GM18858 (cell line): ENCODE data around the gene SF3A2.

ENCODE experiments used
- ATAC-seq: cut with Tn5 transposase; IDR thresholded peaks from one replicate; pipeline ENCODE4 v1.9.1; 2021; ENCODE audit not compliant: unreplicated experiment

SF3A2 gene

DNA sequence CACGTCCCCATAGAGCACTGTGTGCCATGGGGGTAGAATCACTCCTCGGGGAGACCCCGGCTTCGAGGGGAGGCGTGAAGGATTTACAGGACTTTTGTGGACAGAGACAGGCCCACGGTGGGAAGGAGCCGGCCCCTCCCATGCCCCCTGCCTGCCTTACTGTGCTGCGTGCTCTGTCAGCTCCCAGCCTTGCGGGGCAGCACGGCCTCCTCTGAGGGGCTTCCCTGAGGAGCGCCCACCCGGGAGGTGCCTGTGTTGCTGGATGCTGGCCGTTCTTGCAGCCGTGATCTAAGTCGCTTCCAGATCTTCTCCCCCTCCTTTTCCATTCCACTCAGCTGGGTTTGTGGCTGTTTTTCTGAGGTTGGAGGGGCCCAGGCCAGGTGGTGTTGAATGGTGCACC lies 29.6 kb upstream of the SF3A2 start:
- ATAC-seq = no peak

DNA sequence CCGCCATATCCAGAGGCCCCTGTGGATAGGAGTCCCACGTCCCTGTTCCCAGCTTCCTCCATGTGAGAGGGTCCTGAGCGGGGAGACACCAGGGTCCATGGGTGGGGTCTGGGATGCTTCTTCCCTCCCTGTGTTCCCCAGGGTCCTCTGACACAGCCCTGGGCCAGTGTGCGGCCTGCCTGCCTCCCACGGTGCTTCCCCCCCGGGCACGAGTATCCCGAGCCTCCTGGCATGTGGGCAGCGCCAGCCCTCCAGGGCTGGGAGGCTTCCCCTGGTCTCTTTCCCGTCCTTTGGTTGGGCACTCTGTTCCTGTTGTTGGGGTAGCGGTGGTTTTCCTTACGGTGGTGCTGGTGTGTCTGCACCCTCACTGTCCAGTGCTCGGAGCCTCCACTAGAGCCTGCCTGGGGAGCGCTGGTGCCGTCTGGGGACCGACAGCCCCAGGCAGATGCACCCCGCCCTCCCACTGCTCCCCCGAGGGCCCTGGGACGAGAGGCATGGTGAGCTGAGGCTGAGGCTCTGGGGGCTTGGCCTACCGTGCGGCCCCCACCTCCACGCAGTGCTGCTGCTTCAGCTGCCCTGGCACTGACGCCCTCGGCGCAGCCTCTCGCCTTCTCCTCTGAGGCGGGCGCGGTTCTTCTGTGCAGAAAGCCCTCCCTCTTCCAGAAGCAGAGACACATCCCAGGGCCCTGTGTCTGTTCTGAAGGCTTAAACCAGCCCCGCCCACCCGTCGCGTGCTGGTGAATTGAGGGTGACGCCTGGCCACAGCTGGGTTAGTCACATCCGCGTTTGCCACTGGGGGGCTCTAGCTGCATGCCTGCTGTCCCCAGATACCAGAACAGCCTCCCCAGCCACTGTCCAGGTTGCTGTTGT lies 28.4 kb upstream of the SF3A2 start:
- ATAC-seq = no peak

DNA sequence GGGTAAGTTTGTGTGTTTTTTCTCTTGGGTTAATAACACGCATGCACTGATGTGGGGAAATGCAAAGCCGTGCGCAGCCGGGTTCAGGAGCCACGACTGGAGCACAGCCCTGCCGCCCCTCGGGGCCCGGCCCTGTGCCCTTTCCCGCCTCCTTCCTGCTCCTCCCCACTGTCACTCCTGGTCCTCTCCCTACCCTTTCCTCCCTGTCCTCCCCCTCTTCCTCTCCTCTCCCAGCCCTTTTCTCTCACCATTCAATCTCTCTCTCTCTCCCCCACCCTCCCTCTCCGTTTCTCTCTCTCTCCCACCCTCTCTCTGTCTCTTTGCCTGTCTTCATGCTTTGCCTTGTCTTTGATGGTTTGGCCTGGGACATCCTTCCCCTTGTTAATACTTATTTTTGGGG lies 27.6 kb upstream of the SF3A2 start:
- ATAC-seq = no peak

DNA sequence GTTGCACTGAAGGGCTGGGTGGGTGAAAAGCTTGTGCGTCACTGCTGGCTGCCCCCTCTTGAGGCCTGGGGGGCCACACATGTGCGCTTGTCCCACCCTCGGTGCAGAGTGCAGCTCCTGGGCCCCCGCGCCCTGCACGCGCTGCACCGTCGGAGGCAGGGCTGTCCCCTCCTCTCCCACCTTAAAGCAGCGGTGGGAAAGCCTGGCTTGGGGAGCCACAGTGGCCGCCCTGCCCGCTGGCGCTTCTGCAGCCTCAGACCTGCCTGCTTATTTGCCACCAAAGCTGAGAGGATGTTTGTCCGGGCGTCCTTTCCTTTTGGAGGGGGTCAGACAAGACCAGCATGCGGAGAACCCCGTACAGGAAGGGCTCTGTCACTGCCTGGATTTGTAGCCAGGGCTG lies 27.2 kb upstream of the SF3A2 start:
- no peak for ATAC-seq

DNA sequence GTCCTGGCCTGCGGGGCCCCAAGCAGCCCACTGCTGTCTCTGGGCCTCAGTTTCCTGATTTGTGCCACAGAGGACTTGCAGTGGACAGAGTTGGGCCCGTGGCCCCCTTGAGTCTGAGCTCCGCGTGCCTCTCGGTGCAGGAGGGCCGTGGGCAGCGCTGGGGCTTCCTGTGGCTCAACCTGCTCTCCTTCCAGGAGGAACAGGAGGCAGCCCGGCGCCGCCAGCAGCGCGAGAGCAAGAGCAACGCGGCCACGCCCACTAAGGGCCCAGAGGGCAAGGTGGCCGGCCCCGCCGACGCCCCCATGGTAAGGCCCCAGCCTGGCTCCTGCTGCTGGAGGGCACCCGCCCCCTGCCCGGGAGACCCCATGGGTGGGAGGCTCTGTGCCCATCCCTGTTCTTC lies 26.4 kb upstream of the SF3A2 start:
- ATAC-seq = no peak

DNA sequence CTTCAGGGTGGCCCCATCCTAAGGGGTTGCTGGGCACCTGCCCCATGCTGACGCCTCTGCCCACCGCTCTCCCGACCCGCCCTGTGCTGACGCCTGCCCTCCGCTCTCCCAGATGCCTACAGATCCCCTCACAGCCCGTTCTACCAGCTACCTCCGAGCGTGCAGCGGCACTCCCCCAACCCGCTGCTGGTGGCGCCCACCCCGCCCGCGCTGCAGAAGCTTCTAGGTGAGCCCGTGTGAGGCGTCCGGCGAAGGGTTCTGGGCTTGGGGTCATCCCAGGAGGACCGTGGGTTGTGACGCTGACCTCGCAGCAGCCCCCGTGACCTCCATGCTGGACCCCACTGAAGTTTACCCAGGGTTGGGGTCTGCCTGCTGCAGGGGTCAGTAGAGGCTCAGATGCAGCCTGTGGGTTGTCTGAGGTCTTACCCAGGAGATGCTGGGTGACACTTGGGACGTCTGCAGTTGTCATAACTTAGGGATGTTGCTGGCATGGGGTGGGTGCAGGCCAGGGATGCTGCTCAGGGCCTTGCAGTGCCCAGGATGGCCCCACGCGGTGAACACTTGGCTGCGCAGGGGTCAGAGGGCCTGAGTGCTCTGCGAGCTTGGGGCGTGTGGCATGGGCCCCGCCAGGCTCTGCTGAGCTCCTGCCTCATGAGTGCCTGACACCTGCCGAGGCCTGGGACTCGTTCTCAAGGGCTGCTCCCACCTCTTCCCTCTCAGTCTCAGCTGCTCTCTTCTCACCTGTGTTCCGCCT lies 25.5 kb upstream of the SF3A2 start:
- no peak for ATAC-seq

DNA sequence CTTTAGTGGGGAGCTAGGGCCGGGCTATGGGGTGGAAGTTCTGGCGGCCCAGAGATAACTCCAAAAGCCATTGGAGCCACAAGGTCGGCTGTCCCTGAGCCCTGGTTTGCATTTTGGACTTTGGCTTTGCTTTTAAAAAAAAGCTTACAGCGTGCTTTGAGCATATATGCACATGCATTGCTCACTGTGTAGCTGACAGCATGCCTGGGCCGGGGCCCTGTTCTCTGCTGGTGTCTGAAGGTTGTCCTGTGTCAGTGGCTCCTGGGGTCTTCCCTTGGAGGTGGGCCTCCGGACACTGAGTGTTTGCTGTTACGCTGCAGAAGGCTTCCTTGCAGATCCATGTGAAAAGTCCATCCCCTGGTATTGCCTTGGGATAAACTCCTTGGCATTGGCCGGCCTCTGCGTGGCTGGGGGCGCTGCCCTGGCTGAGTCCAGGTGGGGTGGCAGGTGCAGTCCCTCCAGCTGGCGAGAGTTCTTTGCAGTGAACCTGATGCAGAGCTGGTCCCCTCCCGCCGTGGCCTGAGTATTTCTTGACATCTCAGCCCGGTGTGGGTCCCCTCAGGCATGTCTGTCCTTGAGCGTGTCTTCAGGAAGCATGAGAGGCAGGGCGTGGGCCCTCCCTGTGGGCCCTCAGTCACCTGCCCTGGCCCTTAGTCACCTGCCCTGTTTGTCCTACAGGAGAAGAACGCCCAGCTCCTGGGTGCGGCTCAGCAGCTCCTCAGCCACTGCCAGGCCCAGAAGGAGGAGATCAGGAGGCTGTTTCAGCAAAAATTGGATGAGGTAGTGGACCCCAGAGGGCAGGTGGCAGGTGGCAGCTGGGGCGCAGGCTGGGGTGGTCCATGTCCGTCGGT lies 23.5 kb upstream of the SF3A2 start:
- ATAC-seq = no peak

DNA sequence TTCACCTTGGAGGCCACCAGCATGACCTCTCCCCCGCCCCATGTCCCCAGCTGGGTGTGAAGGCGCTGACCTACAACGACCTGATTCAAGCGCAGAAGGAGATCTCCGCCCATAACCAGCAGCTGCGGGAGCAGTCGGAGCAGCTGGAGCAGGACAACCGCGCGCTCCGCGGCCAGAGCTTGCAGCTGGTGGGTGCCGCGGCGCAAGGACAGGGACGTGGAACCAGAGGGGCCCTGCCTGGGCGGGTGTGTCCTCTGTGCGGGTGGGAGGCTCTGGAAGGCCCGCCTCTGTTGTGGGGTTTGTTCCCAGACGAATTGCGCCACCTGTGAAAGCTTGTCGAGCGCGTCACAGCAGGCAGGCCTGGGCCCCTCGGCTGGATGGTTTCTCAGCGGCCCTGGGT lies 22.8 kb upstream of the SF3A2 start:
- ATAC-seq = no peak

DNA sequence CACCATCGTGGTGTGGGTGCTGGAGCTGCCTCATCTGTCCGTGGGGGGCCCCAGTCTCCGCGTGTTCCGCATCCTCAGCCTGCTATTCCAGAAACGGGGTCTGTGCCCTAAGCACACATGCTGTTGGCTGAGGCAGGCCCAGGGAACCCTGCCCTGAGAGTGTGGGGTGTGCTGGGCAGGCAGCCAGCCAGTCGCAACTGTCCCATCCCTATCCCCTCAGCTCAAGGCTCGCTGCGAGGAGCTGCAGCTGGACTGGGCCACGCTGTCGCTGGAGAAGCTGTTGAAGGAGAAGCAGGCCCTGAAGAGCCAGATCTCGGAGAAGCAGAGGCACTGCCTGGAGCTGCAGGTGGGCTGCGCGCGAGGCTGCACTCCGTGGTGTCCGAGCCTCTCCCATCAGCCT lies 22.4 kb upstream of the SF3A2 start:
- no peak for ATAC-seq

DNA sequence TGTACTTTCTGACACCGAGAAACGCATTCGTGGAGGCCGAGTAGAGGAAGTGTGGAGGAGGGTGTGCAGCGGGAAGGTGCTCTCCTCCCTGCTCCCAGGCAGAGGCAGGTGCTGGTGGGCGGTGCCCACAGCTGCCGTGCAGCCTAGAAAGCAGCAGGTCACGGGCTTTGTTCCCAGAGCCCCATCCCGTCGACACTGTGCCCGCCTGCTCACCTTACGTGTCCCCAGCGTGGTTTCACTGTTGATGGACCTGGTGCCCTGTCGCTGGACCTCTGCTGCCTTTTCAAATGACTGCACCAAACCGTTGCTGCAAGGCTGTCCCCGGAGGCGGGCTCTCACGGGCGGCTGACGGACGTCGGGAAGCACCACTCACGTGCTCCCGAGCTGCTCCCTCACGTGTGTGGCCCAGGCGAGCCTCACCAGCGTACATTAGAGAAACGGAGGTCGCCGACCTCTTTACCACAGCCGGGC lies 21.3 kb upstream of the SF3A2 start:
- no peak for ATAC-seq

DNA sequence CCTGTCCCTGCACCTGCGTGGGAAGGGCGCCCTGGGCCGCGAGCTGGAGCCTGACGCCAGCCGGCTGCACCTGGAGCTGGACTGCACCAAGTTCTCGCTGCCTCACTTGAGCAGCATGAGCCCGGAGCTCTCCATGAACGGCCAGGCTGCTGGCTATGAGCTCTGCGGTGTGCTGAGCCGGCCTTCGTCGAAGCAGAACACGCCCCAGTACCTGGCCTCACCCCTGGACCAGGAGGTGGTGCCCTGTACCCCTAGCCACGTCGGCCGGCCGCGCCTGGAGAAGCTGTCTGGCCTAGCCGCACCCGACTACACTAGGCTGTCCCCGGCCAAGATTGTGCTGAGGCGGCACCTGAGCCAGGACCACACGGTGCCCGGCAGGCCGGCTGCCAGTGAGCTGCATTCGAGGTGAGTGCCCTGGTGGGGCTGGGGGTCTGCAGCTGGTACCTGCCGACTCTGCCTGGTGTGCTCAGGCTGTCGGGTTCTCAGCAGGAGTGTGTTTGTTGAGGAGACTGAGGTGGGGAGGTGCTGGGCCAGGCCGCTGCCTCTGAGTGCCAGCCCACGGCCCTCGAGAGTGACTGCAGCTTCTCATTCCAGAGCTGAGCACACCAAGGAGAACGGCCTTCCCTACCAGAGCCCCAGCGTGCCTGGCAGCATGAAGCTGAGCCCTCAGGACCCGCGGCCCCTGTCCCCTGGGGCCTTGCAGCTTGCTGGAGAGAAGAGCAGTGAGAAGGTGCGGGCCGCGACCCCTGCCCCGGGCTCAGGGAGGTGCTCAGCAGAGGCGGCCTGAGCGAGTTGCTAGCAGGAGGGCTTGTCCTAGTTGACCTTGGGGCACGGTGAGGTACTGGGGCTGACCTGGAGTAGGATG lies 20.0 kb upstream of the SF3A2 start:
- no peak for ATAC-seq

DNA sequence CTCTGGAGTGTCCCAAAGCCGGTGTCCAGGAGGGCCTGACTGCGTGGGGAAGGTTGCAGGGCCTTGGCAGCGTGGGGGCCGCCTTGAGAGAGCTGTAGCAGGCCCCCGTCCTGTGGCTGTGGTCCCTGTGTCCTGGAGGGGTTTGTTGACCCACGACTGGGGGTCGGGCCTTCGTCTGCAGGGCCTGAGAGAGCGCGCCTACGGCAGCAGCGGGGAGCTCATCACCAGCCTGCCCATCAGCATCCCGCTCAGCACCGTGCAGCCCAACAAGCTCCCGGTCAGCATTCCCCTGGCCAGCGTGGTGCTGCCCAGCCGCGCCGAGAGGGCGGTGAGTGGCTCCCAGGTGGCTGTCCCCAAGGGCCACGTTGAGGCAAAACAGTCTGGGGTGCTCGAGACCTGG lies 19.0 kb upstream of the SF3A2 start:
- no peak for ATAC-seq

DNA sequence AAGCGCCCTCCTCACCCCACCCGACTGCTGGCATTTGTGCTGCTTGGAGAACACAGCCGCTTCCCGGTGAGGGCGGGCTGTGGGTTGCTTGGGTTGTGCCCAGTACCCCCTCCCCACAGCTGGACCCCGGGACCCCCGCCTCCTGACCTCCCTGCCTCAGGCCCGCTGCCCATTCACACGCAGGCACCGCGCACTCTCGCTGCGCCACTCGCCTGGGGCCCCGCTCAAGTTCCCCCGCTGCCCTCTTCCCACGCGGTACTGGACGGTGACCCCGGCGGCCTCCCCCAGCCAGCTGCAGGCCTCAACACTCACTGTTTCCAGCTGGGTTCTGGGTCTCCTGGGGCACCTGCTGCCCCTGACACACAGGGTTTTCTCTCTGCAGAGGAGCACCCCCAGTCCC lies 16.9 kb upstream of the SF3A2 start:
- no peak for ATAC-seq

DNA sequence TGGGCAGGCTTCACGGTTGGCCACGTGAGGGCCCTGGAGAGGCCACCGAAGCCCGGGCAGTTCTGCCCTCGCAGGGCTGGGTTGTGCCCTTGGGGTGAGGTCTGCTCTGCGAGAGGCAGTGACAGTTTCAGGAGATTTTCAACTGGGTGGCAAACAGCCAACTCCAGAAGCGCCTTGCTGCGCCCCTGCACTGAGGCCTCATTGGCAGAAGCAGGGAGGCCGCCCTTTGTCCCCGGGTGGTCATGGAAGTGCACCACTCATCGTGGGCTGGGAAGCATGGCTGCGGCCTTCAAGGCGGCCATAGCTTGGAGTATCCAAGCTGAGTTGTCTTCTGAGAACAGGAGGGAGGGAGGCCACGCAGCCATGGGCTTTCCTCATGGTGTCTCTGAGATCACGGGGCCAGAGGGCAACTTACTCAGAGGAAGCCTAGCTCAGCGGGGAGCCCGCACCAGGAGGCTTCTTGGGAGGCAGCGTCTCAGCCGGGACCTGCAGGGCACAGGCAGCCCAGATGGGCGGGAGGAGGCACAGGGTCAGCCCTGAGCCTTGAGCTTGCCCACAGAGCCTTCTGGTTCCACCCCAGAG lies 15.3 kb upstream of the SF3A2 start:
- no peak for ATAC-seq

DNA sequence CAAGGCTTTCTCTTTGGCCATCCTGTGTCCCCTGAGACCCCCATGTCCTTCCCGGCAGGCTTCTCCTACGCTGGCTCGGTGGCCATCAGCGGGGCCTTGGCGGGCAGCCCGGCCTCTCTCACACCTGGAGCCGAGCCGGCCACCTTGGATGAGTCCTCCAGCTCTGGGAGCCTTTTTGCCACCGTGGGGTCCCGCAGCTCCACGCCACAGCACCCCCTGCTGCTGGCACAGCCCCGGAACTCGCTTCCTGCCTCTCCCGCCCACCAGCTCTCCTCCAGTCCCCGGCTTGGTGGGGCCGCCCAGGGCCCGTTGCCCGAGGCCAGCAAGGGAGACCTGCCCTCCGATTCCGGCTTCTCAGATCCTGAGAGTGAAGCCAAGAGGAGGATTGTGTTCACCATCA lies 14.7 kb upstream of the SF3A2 start:
- no peak for ATAC-seq

DNA sequence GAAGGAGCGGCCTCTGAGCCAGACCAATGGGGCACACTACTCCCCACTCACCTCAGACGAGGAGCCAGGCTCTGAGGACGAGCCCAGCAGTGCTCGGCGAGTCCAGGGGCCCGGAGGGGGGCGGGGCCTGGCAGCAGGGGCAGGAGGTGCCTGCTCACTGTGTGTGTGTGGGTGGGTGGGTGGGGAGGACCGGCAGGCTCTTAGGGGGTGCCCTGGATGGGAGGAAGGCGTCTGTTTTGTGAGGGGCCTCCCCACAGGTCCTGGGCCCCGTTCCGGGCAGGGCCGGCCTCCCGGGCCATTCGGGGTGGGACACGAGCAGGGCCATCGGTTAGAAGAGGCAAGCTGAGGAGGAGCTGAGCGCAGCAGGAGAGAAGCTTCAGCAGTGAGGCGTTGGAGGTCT lies 13.2 kb upstream of the SF3A2 start:
- ATAC-seq = no peak

DNA sequence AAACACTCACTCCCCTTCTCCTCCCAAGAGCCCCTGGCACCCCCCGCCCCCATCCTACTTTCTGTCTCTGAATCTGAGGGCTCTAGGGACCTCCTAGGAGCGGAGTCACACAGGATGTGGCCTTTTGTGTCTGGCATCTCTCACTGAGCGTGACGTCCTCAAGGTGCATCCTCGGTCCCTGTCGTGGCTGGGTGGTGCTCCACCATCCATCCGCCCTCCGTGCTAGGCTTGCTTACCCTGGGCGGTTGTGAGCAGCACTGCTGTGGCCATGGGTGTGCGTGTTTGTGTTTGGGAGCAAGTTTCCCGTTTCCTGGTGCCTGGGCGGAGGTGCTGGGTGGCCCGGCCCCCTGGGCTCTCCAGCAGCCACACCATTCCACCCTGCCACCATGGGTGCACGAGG lies 12.7 kb upstream of the SF3A2 start:
- ATAC-seq = no peak

DNA sequence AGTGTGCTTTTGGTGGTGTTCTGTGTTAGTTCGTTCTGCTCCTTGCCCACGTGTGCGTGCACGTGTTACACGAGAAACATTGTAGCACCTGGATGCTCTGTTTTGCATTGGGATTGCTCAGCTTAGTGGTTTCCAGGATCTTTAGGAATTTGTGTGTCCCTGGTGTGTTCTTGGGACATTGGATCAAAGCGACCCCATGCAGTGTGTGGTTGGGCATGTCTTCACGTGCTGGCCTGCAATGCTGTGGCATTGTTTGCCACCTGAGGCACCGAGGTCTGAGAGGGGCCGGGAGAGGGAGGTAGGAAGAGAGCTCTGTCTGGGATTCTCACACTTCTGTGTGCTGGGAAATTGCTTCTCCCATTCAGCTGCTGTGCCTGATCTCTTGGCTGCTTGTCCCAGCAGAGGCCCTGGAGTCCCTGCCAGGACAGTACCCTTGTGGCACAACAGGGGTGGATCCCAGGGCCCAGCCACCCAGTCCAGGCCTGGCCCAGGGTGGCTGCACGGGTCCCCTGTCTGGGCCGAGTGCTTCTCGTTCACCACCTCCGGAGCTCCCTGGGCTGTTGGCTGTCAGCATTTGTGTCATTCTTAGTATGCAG lies 11.8 kb upstream of the SF3A2 start:
- no peak for ATAC-seq

DNA sequence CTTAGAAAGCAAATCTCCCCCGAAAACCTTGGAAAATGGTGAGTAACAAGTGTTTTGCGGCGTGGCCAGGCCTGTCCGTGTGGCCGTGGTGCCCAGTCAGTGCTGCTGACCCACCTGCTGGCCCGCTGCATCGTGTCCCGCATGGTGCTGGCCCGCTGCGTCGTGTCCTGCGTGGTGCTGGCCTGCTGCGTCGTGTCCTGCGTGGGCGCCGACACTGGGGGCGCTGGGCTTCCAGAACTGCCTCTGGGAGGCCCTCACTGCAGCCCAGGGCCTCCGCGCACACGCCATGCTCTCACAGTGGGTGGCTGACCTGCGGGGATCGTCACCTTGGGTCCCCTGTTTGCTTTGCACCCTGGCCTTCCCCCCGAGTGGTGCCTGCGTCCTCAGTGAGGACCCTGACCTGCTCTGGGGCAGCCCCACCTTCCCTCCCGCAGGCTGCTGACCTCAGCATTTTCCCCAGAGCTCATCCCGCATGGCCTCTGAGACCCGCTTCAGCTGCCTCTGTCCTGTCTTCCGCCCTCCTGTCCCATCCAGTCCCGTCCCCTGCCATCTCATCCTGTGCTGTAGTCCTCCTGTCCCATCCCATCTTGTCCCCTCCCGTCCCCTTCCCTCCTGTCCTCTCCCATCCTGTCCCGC lies 11.1 kb upstream of the SF3A2 start:
- no peak for ATAC-seq
